Panc1 (cell line): ENCODE measurements around the gene PGD. TPM values are rescaled to one million over a fixed set of nuclear protein-coding genes. Genes with fewer than 3 reads are reported as not detected.

Experiments used
- ATAC-seq: fragments of 200-7000 bp; cut with Tn5 transposase; 2 replicates; pipeline ENCODE4 v1.9.1; 2020; ENCODE audit warnings: mild to moderate bottlenecking, moderate library complexity
- BruUV-seq: library from RNA; stranded (reverse); fragments of 400-500 nt; replicated peaks from 2 replicates; lab custom pipeline; 2021; lab: Mats Ljungman, UMichigan
- CTCF ChIA-PET: fragments of 300-600 bp; sonication (Branson Sonifier 250); formaldehyde crosslinking; loops from one replicate; lab custom pipeline; 2022; ENCODE audit warnings: antibody characterized with exemption; lab: Charles Lee
- POLR2A ChIA-PET: fragments of 300-600 bp; sonication (Branson Sonifier 250); formaldehyde crosslinking; loops from one replicate; lab custom pipeline; 2022; ENCODE audit warnings: antibody characterized with exemption; lab: Charles Lee
- DNase-seq: peaks from one replicate; pipeline ENCODE4 v3.0.0-alpha.2; 2010; ENCODE audit warnings: low read depth, low spot score
- H3K27ac ChIP-seq: 2 replicates; pipeline ENCODE4 v1.5.1; 2011; ENCODE audit warnings: mild to moderate bottlenecking, low read length, inconsistent platforms
- H3K27me3 ChIP-seq: fragments of 200-500 bp; sonication (Bioruptor generic); 2 replicates; pipeline ENCODE4 v1.6.0; 2014; ENCODE audit warnings: low read length, inconsistent platforms; ENCODE audit not compliant: control insufficient read depth, insufficient read depth
- H3K36me3 ChIP-seq: fragments of 200-500 bp; sonication (Bioruptor generic); 2 replicates; pipeline ENCODE4 v1.5.1; 2014; ENCODE audit warnings: inconsistent platforms, mild to moderate bottlenecking, low read length, moderate library complexity; ENCODE audit not compliant: control insufficient read depth, insufficient read depth
- H3K4me1 ChIP-seq: 2 replicates; pipeline ENCODE4 v1.5.1; 2011; ENCODE audit warnings: inconsistent platforms, mild to moderate bottlenecking, low read length, moderate library complexity; ENCODE audit not compliant: control insufficient read depth, insufficient read depth
- H3K4me3 ChIP-seq, 2 experiments: 2 replicates each; pipeline ENCODE4 v1.5.1; 2011 to 2012; ENCODE audit warnings: low read depth in 2 of 2, low read length in 2 of 2, mild to moderate bottlenecking in 2 of 2, inconsistent platforms in 1 of 2, moderate library complexity in 1 of 2
- H3K9me3 ChIP-seq: fragments of 200-500 bp; sonication (Bioruptor generic); 2 replicates; pipeline ENCODE4 v1.5.1; 2014; ENCODE audit warnings: low read depth, mild to moderate bottlenecking, inconsistent platforms, low read length, moderate library complexity; ENCODE audit not compliant: control insufficient read depth, insufficient read depth
- CTCF ChIP-seq: fragments of 450-650 bp; IDR thresholded peaks from 2 replicates; pipeline ENCODE4 v1.5.1; 2017; ENCODE audit warnings: mild to moderate bottlenecking
- POLR2AphosphoS5 ChIP-seq: IDR thresholded peaks from 2 replicates; pipeline ENCODE4 v1.6.1; 2012; ENCODE audit warnings: mild to moderate bottlenecking, low read depth, low read length, moderate library complexity
- REST ChIP-seq, 2 experiments: IDR thresholded peaks; 2 replicates each; pipeline ENCODE4 v1.6.1; 2011 to 2012; ENCODE audit warnings: low read depth in 2 of 2, control low read depth in 1 of 2, low read length in 1 of 2, mild to moderate bottlenecking in 1 of 2, moderate library complexity in 1 of 2; ENCODE audit not compliant: insufficient read depth in 1 of 2
- SIN3A ChIP-seq: IDR thresholded peaks from 2 replicates; pipeline ENCODE4 v1.6.1; 2012; ENCODE audit warnings: low read depth, mild to moderate bottlenecking, low read length, moderate library complexity, borderline replicate concordance; ENCODE audit not compliant: insufficient read depth
- TCF7L2 ChIP-seq: IDR thresholded peaks from 2 replicates; pipeline ENCODE4 v1.6.1; 2011; ENCODE audit warnings: mild to moderate bottlenecking, low read depth, low read length, inconsistent platforms
- in situ Hi-C: cut with HindIII; loops from 2 replicates; pipeline ENCODE4 v1.10.0; 2016; ENCODE audit warnings: low sequenced_read_pairs, low pct_unique_long_range_greater_than_20kb
- intact Hi-C: fragments of 100-400 bp; cut with micrococcal nuclease; formaldehyde crosslinking; loops from one replicate; pipeline ENCODE4 v1.10.0; 2022; ENCODE audit not compliant: unreplicated experiment
- total RNA-seq: library from RNA; stranded (reverse); gene quantifications from one replicate; pipeline ENCODE4 v1.2.1, GENCODE V29; 2021; ENCODE audit not compliant: unreplicated experiment

PGD gene
- total RNA-seq, 1 experiment from 2014 or later = 158 TPM

GRCh38 chr1:10450836-10451235 lies 52.0 kb downstream of the PGD start:
- ATAC-seq (no peak), DNase-seq (no peak)
- CTCF ChIA-PET = no interaction called here
- no peaks in the 10 kb centered on the region for H3K4me1 ChIP-seq
- no peaks in the 10 kb centered on the region for H3K27me3 ChIP-seq
- POLR2A ChIA-PET = no interaction called here
- BruUV-seq = no TSS peak
- TF ChIP-seq SIN3A (no peak), TCF7L2 (no peak), CTCF (no peak), REST (IDR thresholded peaks at IDR 0.05; ENCODE audit: insufficient read depth in 1 of 2, low read depth in 2 of 2, low read length in 1 of 2) (no peak), POLR2AphosphoS5 (no peak)
- in situ Hi-C loops (no loop called here), intact Hi-C loops (no loop called here)
- no peak overlapping the region for H3K27ac ChIP-seq
- H3K9me3 ChIP-seq = no peaks in the 10 kb centered on the region
- H3K36me3 ChIP-seq = no peaks in the 10 kb centered on the region
- no peak overlapping the region for H3K4me3 ChIP-seq

- POLR2A ChIA-PET = interaction anchor here (0.6 kb wide), 1 partner anchor 14 kb away, joined by 4 read pairs; no protein-coding TSS in a partner anchor
- BruUV-seq = TSS peak; percentile 66
These were observed 52.4 kb downstream of the PGD start for GRCh38 chr1:10451287-10451686.

More at GRCh38 chr1:10451287-10451686, 52.4 kb downstream of the PGD start:
- Histone ChIP-seq H3K9me3 (no peaks in the 10 kb centered on the region), H3K27ac (no peak overlapping the region), H3K4me1 (no peaks in the 10 kb centered on the region), H3K27me3 (no peaks in the 10 kb centered on the region), H3K4me3 (no peak overlapping the region), H3K36me3 (no peaks in the 10 kb centered on the region)
- no peak for TF ChIP-seq REST (IDR thresholded peaks at IDR 0.05; ENCODE audit: insufficient read depth in 1 of 2, low read depth in 2 of 2, low read length in 1 of 2)
- no peak for TF ChIP-seq SIN3A
- TF ChIP-seq POLR2AphosphoS5 = no peak
- DNase-seq (no peak), ATAC-seq (no peak)
- CTCF ChIA-PET = interaction anchor here (0.5 to 0.6 kb wide), 2 partner anchors 36 to 621 kb away, joined by 4 to 8 read pairs; no protein-coding TSS in a partner anchor
- in situ Hi-C loops = no loop called here
- intact Hi-C loops = no loop called here
